SU-DHL-6 (cell line): ENCODE measurements around the gene CPLX3.

Experiments used
- H2AFZ ChIP-seq: fragments of 200-600 bp; sonication (generic); 2 replicates; pipeline ENCODE4 v1.6.1; 2014; ENCODE audit warnings: low read depth, mild to moderate bottlenecking, moderate library complexity, mixed read lengths, antibody characterized with exemption, low read length; ENCODE audit not compliant: severe bottlenecking
- H3F3A ChIP-seq: fragments of 200-600 bp; shearing (Covaris generic); 2 replicates; pipeline ENCODE4 v1.6.0; 2016; ENCODE audit warnings: antibody characterized with exemption, mild to moderate bottlenecking; ENCODE audit not compliant: insufficient read depth
- H3K27ac ChIP-seq: fragments of 200-600 bp; sonication (generic); 2 replicates; pipeline ENCODE4 v1.5.1; 2016; ENCODE audit warnings: low read depth, mild to moderate bottlenecking, low read length, moderate library complexity, mixed read lengths
- H3K27me3 ChIP-seq: fragments of 200-600 bp; sonication (generic), shearing (Covaris generic); 2 replicates; pipeline ENCODE4 v1.6.0; 2014; ENCODE audit warnings: mild to moderate bottlenecking, low read length
- H3K36me3 ChIP-seq: fragments of 200-600 bp; sonication (generic); 2 replicates; pipeline ENCODE4 v1.6.1; 2014; ENCODE audit warnings: mild to moderate bottlenecking, low read length, mixed read lengths
- H3K4me2 ChIP-seq: fragments of 300-600, 200-600 bp; shearing (Covaris generic), sonication (generic); 2 replicates; pipeline ENCODE4 v1.6.0; 2014; ENCODE audit warnings: low read length, low read depth, mild to moderate bottlenecking; ENCODE audit not compliant: poor library complexity, severe bottlenecking
- H3K4me3 ChIP-seq: fragments of 200-600 bp; sonication (generic); 2 replicates; pipeline ENCODE4 v1.5.1; 2014; ENCODE audit warnings: antibody characterized with exemption, low read length, mild to moderate bottlenecking, mixed read lengths; ENCODE audit not compliant: insufficient read depth, poor library complexity, severe bottlenecking
- H3K79me2 ChIP-seq: fragments of 200-600 bp; sonication (generic); 2 replicates; pipeline ENCODE4 v1.6.1; 2014; ENCODE audit warnings: mild to moderate bottlenecking, low read length, moderate library complexity; ENCODE audit not compliant: insufficient read depth
- H3K9ac ChIP-seq: fragments of 200-600 bp; sonication (generic); 2 replicates; pipeline ENCODE4 v1.7.0; 2014; ENCODE audit warnings: mild to moderate bottlenecking, low read length
- H3K9me2 ChIP-seq: fragments of 200-600 bp; sonication (generic); replicated peaks from 2 replicates; pipeline ENCODE4 v1.6.1; 2014; ENCODE audit warnings: low read length; ENCODE audit not compliant: insufficient read depth
- H3K9me3 ChIP-seq: fragments of 200-600 bp; sonication (generic); 2 replicates; pipeline ENCODE4 v1.6.1; 2014; ENCODE audit warnings: low read length, mixed read lengths; ENCODE audit not compliant: insufficient read depth
- H4K20me1 ChIP-seq: fragments of 200-600 bp; sonication (generic); 2 replicates; pipeline ENCODE4 v1.6.1; 2014; ENCODE audit warnings: low read depth, mild to moderate bottlenecking, antibody characterized with exemption, low read length, moderate library complexity, mixed read lengths
- CTCF ChIP-seq: fragments of 200-600 bp; sonication (generic); IDR thresholded peaks from one replicate; pipeline ENCODE4 v1.5.1; 2017; ENCODE audit warnings: antibody characterized with exemption, mild to moderate bottlenecking, low read length, moderate library complexity; ENCODE audit not compliant: insufficient read depth, poor library complexity, severe bottlenecking
- EZH2phosphoT487 ChIP-seq: fragments of 200-600 bp; sonication (generic), shearing (Covaris generic); conservative IDR thresholded peaks from 2 replicates; pipeline ENCODE4 v1.6.1; 2018; ENCODE audit warnings: mild to moderate bottlenecking, antibody characterized with exemption, low read length, moderate library complexity, mixed read lengths

The CPLX3 gene, protein sequence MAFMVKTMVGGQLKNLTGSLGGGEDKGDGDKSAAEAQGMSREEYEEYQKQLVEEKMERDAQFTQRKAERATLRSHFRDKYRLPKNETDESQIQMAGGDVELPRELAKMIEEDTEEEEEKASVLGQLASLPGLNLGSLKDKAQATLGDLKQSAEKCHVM

GRCh38 chr15:74826364-74826819 is at the start of gene CPLX3:
TSS of gene CPLX3 (plus strand) at chr15:74826627. CDS start at chr15:74826704, 77 bp downstream.
- Histone ChIP-seq H3K79me2 (no peaks in the 10 kb centered on the region), H4K20me1 (no peaks in the 10 kb centered on the region), H3K9me2 (no peaks in the 10 kb centered on the region), H3K9me3 (no peaks in the 10 kb centered on the region), H3K27ac (no peak within 1 kb of the TSS), H3K4me2 (no peak within 1 kb of the TSS), H3F3A (no peaks in the 10 kb centered on the region), H3K27me3 (no peaks in the 10 kb centered on the region), H3K9ac (no peak within 1 kb of the TSS), H3K36me3 (no peaks in the 10 kb centered on the region), H2AFZ (no peak within 1 kb of the TSS), H3K4me3 (no peak within 1 kb of the TSS)
- TF ChIP-seq EZH2phosphoT487 = no peak
- TF ChIP-seq CTCF = no peak

GRCh38 chr15:74776821-74777768 is 49.3 kb upstream of the CPLX3 start:
- H3K27ac ChIP-seq = peak overlapping the region; percentile 96
- H3K4me3 ChIP-seq = peak overlapping the region; percentile 21

DNA sequence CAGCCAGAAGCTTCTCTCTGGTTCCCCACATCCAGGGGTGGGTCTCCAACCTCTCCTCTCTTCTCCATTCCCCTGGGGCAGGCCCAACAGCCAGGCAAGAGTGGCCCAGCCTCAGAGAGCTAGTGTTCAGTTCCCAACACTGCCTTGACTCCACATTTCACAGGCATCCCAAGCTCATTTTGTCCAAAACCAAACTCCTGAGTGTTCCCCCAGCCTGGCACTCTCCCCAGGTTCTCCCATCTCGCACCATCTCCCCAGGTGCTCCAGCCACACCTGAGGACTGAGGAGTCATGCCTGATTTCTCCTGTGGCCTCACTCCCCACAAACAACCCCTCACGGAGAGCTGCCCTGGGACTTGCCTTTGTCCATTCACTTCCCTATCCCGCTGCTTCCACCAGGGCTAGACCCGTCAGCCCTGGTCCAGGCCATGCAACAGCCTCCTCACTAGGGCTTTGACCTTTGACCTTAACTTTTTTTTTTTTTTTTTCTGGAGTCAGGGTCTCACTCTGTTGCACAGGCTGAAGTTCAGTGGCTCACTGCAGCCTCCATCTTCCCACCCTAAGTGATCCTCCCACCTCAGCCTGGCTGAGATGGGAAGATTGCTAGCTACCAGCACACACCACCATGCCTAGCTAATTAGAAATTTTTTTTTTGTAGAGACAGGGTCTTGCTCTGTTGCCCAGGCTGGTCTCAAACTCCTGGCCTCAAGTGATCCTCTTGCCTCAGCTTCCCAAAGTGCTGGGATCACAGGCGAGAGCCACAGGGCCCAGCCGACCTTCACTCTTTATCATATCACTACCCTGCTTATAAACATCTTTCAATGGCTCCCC is 48.4 kb upstream of the CPLX3 start:
- Histone ChIP-seq H3K9me2 (no peaks in the 10 kb centered on the region), H2AFZ (no peak overlapping the region), H3K27ac (peak overlapping the region; percentile 96), H4K20me1 (no peaks in the 10 kb centered on the region), H3K4me2 (peak overlapping the region; percentile 80), H3K79me2 (peaks cover 44% of the 10 kb centered on the region), H3K27me3 (no peaks in the 10 kb centered on the region), H3K36me3 (no peaks in the 10 kb centered on the region), H3K9me3 (no peaks in the 10 kb centered on the region), H3F3A (peaks cover 65% of the 10 kb centered on the region), H3K4me3 (peak overlapping the region; percentile 12), H3K9ac (peak overlapping the region; percentile 66)
- TF ChIP-seq CTCF (no peak), EZH2phosphoT487 (no peak)

More at GRCh38 chr15:74776821-74777768, 49.3 kb upstream of the CPLX3 start:
- Histone ChIP-seq H3K79me2 (peaks cover 37% of the 10 kb centered on the region), H3K9me3 (no peaks in the 10 kb centered on the region), H3K4me2 (peak overlapping the region; percentile 80), H4K20me1 (no peaks in the 10 kb centered on the region), H3K9me2 (no peaks in the 10 kb centered on the region), H3K27me3 (no peaks in the 10 kb centered on the region), H3F3A (peaks cover 60% of the 10 kb centered on the region), H3K9ac (peak overlapping the region; percentile 66), H3K36me3 (no peaks in the 10 kb centered on the region), H2AFZ (no peak overlapping the region)
- TF ChIP-seq CTCF = no peak
